Immature natural killer cell (primary cell): ENCODE data around the gene GLYATL3. TPM values are rescaled to one million over a fixed set of nuclear protein-coding genes. Genes with fewer than 3 reads are reported as not detected.

Experiments used
- DNase-seq, 3 donors: peaks; one replicate each; pipeline ENCODE4 v3.0.0; 2022; ENCODE audit warnings: mixed read lengths in 1 of 3
- H3K27ac Mint-ChIP-seq, 6 donors: one replicate each; pipeline ENCODE4 v1.8.0; 2020; ENCODE audit warnings: mixed read lengths in 6 of 6, mild to moderate bottlenecking in 5 of 6, inconsistent platforms in 4 of 6, moderate library complexity in 3 of 6
- H3K27me3 Mint-ChIP-seq, 3 donors: one replicate each; pipeline ENCODE4 v1.8.0; 2020 to 2021; ENCODE audit warnings: low read depth in 3 of 3, mild to moderate bottlenecking in 3 of 3, mixed read lengths in 3 of 3, moderate library complexity in 3 of 3, inconsistent platforms in 1 of 3
- H3K36me3 Mint-ChIP-seq, 3 donors: one replicate each; pipeline ENCODE4 v1.8.0; 2020; ENCODE audit warnings: mixed read lengths in 3 of 3, inconsistent platforms in 2 of 3, mild to moderate bottlenecking in 2 of 3
- H3K4me1 Mint-ChIP-seq, 2 donors: one replicate each; pipeline ENCODE4 v1.8.0; 2020; ENCODE audit warnings: inconsistent platforms in 2 of 2, mild to moderate bottlenecking in 2 of 2, mixed read lengths in 2 of 2, moderate library complexity in 1 of 2
- H3K4me3 Mint-ChIP-seq, 5 donors: one replicate each; pipeline ENCODE4 v1.8.0; 2020; ENCODE audit warnings: mild to moderate bottlenecking in 5 of 5, mixed read lengths in 5 of 5, inconsistent platforms in 3 of 5, moderate library complexity in 3 of 5
- H3K9me3 Mint-ChIP-seq, 6 donors: one replicate each; pipeline ENCODE4 v1.8.0; 2020; ENCODE audit warnings: mild to moderate bottlenecking in 6 of 6, mixed read lengths in 6 of 6, inconsistent platforms in 4 of 6, moderate library complexity in 3 of 6
- polyA plus RNA-seq, 3 donors: library from polyadenylated mRNA; unstranded; fragments of 300-500 nt; fragmentation: Illumina TruSeq; gene quantifications; one replicate each; pipeline ENCODE4 v1.2.3, GENCODE V29; 2021

Gene GLYATL3
- polyA plus RNA-seq, 3 donors from 2014 or later: not detected

DNA sequence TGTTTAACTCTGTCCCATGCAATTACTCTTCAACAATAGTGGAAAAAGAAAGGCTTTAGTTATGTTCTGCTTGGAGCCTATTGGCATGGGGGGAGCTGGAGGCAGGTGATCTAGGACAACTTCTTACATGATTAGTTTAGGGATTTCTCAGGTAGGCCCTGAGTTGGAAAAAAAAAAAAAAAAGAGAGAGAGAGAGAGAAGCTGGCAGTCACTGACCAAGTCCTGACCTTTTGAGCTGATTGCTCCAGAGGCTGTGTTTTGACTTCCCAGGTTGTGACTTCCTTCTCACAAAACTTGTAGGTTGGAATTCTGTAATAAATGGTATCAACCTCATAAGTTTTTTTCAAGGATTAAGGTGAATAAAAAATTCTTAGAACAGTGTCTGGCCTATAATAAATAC, 58.5 kb downstream of the GLYATL3 start:
- peaks cover 0 to 8% (median 0%) of the 10 kb centered on the region in 3 donors for H3K27me3 Mint-ChIP-seq
- no peaks in the 10 kb centered on the region for H3K36me3 Mint-ChIP-seq
- no peak overlapping the region for H3K4me3 Mint-ChIP-seq
- no peak for DNase-seq
- H3K4me1 Mint-ChIP-seq: no peaks in the 10 kb centered on the region
- no peaks in the 10 kb centered on the region for H3K9me3 Mint-ChIP-seq
- H3K27ac Mint-ChIP-seq: no peak overlapping the region

DNA sequence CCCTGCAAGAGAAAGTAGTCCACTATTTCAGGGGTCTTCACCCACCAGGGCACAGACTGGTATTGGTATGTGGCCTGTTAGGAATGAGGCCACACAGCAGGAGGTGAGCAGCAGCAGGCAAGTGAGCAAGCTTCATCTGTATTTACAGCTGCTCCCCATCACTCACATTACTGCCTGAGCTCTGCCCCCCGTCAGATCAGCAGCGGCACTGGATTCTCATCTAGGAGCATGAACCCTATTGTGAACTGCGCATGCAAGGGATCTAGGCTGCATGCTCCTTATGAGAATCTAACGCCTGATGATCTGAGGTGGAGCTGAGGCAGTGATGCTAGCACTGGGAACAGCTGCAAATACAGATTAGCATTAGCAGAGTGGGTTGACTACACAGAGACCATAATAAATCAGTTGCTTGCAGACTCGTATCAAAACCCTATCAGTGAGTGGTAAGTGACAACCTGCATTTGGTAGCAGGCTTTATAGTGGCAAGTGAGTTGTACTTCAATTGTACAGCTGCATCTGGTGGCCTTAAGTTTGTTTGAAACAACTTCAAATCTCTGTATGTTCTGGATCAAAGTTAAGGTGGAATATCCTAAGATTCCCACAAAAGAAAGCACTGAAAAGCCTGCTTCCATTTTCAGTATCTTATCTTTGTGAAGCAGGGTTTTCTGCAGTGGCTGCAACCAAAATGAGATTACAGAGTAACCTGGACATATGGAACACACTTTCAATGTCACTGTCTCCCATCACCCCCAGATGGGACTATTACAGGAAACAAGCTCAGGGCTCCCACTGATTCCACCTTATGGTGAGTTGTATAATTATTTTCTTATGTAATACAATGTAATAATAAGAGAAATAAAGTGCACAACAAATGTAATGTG, 63.5 kb downstream of the GLYATL3 start:
- no peak for DNase-seq
- Mint-ChIP-seq H3K4me3 (no peak overlapping the region), H3K9me3 (no peaks in the 10 kb centered on the region), H3K27me3 (peaks cover 0 to 2% (median 0%) of the 10 kb centered on the region in 3 donors), H3K4me1 (no peaks in the 10 kb centered on the region), H3K36me3 (no peaks in the 10 kb centered on the region), H3K27ac (no peak overlapping the region)

DNA sequence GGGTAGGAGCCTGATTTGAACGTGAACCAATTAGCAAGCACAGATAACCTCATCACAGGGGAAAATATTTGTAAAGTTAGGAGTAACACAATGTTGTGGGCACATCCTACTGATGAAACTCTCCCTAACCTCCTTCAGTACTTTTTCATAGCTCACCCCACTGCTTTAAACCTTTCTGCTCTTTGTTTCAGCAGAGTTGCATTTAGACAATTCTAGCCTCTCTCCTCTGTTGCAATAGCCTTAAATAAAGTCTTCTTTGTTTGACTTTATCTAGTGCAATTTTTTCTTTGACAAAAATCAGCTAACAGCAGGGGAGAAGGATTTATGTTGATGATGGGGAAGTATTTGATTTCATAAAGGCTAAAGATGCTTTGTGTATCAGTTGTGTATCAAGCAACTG, 64.8 kb downstream of the GLYATL3 start:
- Mint-ChIP-seq H3K36me3 (no peaks in the 10 kb centered on the region), H3K27me3 (peaks cover 0 to 2% (median 0%) of the 10 kb centered on the region in 3 donors), H3K4me1 (no peaks in the 10 kb centered on the region), H3K4me3 (no peak overlapping the region), H3K9me3 (no peaks in the 10 kb centered on the region), H3K27ac (no peak overlapping the region)
- DNase-seq: no peak

DNA sequence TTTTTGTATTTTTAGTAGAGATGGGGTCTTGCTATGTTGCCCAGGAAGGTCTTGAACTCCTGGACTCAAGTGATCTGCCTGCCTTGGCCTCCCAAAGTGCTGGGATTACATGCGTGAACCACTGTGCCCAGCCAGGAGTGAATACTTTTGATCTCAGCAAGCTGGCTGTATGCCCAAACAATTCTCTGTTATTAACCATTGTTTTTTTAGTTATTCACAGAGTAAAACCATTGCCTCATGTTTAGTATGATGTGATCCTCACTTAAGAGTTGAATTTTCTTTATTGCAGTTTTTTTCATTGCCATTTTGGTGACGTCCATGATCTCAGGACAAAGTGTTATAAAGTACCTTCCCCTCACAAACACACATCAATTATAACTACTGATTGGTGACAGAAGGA, 65.5 kb downstream of the GLYATL3 start:
- DNase-seq: no peak
- Mint-ChIP-seq H3K27ac (no peak overlapping the region), H3K36me3 (no peaks in the 10 kb centered on the region), H3K9me3 (no peaks in the 10 kb centered on the region), H3K4me1 (no peaks in the 10 kb centered on the region), H3K4me3 (no peak overlapping the region), H3K27me3 (peaks cover 0 to 2% (median 0%) of the 10 kb centered on the region in 3 donors)

DNA sequence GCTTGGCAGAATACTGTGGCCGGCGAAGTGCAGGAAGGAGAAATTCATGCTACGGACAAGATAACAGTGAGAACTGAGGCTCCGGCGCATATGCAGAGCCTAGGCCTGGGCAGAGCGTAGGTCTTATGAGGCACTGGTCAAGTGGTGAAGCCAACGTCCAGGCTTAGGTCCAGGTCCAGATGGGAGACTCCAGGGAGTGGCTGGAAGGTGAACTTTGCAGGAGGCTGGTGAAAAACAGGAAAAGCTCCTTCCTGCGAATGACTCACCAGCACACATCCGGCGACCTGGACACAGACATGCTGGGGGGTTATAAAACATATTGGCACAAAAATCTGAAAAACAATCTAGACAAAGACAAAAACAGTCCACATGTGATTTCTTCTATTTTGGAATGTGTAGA, 66.1 kb downstream of the GLYATL3 start:
- Mint-ChIP-seq H3K27me3 (peaks cover 0 to 2% (median 0%) of the 10 kb centered on the region in 3 donors), H3K36me3 (no peaks in the 10 kb centered on the region), H3K4me1 (no peaks in the 10 kb centered on the region), H3K27ac (no peak overlapping the region), H3K4me3 (no peak overlapping the region), H3K9me3 (no peaks in the 10 kb centered on the region)
- DNase-seq: no peak

DNA sequence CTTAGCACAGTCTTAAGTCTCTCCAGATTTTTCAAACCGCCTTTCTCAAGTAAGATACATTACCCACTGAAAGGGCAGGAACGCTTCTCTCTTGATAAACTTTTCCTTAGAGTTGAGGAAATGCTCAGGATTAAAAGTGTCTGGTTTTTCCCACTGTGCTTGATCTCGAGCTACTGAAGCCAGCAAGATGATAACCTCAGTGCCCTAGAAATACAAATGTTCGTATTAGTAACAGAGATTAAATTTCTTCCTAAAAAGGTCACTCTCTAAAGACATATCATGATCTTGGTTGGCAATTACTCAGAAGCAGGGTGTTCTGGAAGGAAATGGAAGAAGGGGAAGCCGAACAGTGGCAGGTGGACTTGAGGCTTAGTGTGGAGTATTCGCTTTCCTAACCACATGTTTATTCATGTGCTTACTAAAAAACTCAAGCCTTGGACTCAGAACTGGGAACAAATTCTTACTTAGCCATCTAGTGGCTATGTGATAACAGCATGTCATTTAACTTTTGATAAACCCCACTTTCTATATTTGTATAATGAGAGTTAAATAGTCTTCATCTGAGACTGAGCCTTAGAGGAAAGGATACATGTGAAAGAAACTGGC, 70.9 kb downstream of the GLYATL3 start:
- no peak for DNase-seq
- H3K4me3 Mint-ChIP-seq: no peak overlapping the region

DNA sequence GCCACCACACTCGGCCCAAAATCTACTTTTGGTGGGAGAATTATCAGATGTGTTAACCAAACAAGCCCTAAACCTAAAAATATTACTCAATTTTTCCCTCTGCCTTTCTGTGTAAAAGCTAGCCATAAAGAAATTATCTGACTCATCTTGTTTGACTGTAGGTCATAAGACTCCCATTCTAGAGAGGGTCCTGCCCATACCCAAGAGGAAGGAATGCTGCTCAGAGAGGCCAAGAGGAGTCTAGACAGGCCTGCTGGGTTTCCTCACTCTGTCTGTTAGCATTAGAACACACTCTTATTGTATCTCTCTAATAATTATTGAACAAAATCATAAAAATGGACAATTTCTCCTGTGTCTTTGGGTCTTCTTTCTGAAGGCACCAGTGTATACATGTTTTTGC, 76.9 kb downstream of the GLYATL3 start:
- Mint-ChIP-seq H3K36me3 (no peaks in the 10 kb centered on the region), H3K4me1 (no peaks in the 10 kb centered on the region), H3K27me3 (peaks cover 0 to 3% (median 2%) of the 10 kb centered on the region in 3 donors), H3K9me3 (peaks cover 0 to 6% (median 3%) of the 10 kb centered on the region in 6 donors), H3K4me3 (no peak overlapping the region), H3K27ac (no peak overlapping the region)
- DNase-seq: no peak

More for the DNA sequence above, 70.9 kb downstream of the GLYATL3 start:
- H3K27me3 Mint-ChIP-seq: peaks cover 0 to 2% (median 2%) of the 10 kb centered on the region in 3 donors
- no peaks in the 10 kb centered on the region for H3K36me3 Mint-ChIP-seq
- peaks cover 0 to 2% (median 0%) of the 10 kb centered on the region in 6 donors for H3K9me3 Mint-ChIP-seq
- H3K4me1 Mint-ChIP-seq: no peaks in the 10 kb centered on the region
- H3K27ac Mint-ChIP-seq: no peak overlapping the region

Other genes starting within 250 kb of the GLYATL3 start
- 1 to 10 TPM; 5.6 to 8.5 (median 8.2) TPM for gene MMUT, start 36.7 kb upstream of the GLYATL3 start, polyA plus RNA-seq
- 1 to 10 TPM; 2.3 to 5.2 (median 2.3) TPM for gene CENPQ, start 36.6 kb upstream of the GLYATL3 start, polyA plus RNA-seq
- gene C6orf141, start 50.7 kb downstream of the GLYATL3 start, polyA plus RNA-seq: not detected
- gene RHAG, start 136.9 kb downstream of the GLYATL3 start, polyA plus RNA-seq: not detected
- not detected for gene CRISP2, start 213.6 kb downstream of the GLYATL3 start, polyA plus RNA-seq
- gene CRISP3, start 244.5 kb downstream of the GLYATL3 start, polyA plus RNA-seq: not detected